ENCODE measurements around the gene WRAP73. TPM values are rescaled to one million over a fixed set of nuclear protein-coding genes. Genes with fewer than 3 reads are reported as not detected.

WRAP73 gene
- total RNA-seq, 3 donors from 2014 or later (not counting 1 experiment from before 2014, with no cell fraction given), result 27.8 to 35.4 (median 30.1) TPM

DNA sequence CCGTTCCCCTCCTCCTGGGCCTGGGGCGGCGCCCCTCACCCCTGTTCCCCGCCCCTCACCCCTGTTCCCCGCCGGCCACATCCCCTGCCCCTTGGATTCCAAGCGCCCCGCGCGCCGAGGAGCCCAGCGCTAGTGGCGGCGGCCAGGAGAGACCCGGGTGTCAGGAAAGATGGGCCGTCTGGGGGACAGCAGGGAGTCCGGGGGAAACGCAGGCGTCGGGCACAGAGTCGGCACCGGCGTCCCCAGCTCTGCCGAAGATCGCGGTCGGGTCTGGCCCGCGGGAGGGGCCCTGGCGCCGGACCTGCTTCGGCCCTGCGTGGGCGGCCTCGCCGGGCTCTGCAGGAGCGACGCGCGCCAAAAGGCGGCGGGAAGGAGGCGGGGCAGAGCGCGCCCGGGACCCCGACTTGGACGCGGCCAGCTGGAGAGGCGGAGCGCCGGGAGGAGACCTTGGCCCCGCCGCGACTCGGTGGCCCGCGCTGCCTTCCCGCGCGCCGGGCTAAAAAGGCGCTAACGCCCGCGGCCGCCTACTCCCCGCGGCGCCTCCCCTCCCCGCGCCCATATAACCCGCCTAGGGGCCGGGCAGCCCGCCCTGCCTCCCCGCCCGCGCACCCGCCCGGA is 2.1 kb upstream of the WRAP73 start, which contains the start of gene TP73:
TSS of gene TP73 (plus strand) at position 587 of the 618 bp plus-strand sequence. CDS start 29,850 bp downstream, outside the sequence.
- Mint-ChIP-seq H3K4me1 (peaks cover 28 to 34% of the 10 kb centered on the region in 2 donors), H3K4me3 (peak within 1 kb of the TSS; percentile 61), H3K36me3 (no peaks in the 10 kb centered on the region), H3K27me3 (ENCODE audit: low read depth in 2 of 2) (peaks cover 33 to 46% of the 10 kb centered on the region in 2 donors), H3K9me3 (no peaks in the 10 kb centered on the region), H3K27ac (no peak within 1 kb of the TSS)
- peaks cover 33% of the 10 kb centered on the region for H3K4me1 ChIP-seq (ENCODE audit: control insufficient read depth, insufficient read depth, low read length)
- no peaks in the 10 kb centered on the region for H3K9me3 ChIP-seq (ENCODE audit: control insufficient read depth, insufficient read depth, low read length)
- intact Hi-C loops (cut with micrococcal nuclease), result no loop called here
- TF ChIP-seq, protein P1, sequence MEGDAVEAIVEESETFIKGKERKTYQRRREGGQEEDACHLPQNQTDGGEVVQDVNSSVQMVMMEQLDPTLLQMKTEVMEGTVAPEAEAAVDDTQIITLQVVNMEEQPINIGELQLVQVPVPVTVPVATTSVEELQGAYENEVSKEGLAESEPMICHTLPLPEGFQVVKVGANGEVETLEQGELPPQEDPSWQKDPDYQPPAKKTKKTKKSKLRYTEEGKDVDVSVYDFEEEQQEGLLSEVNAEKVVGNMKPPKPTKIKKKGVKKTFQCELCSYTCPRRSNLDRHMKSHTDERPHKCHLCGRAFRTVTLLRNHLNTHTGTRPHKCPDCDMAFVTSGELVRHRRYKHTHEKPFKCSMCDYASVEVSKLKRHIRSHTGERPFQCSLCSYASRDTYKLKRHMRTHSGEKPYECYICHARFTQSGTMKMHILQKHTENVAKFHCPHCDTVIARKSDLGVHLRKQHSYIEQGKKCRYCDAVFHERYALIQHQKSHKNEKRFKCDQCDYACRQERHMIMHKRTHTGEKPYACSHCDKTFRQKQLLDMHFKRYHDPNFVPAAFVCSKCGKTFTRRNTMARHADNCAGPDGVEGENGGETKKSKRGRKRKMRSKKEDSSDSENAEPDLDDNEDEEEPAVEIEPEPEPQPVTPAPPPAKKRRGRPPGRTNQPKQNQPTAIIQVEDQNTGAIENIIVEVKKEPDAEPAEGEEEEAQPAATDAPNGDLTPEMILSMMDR (IDR thresholded peaks at IDR 0.05), result no peak
- H3K27me3 ChIP-seq (ENCODE audit: control insufficient read depth, insufficient read depth, low read length), result peaks cover 26% of the 10 kb centered on the region
- peaks cover 5% of the 10 kb centered on the region for H3K36me3 ChIP-seq (ENCODE audit: control insufficient read depth, insufficient read depth, low read length)
- DNase-seq, result peak in 1 of 2 donors; percentile 22
- WGBS (ENCODE audit: insufficient coverage), result under 1% methylated on average over 80 of the region's 80 CpGs
- no peak for ATAC-seq
- peak within 1 kb of the TSS; percentile 7 for H3K4me3 ChIP-seq (ENCODE audit: low read length)
- H3K27ac ChIP-seq (ENCODE audit: low read length), result no peak within 1 kb of the TSS

DNA sequence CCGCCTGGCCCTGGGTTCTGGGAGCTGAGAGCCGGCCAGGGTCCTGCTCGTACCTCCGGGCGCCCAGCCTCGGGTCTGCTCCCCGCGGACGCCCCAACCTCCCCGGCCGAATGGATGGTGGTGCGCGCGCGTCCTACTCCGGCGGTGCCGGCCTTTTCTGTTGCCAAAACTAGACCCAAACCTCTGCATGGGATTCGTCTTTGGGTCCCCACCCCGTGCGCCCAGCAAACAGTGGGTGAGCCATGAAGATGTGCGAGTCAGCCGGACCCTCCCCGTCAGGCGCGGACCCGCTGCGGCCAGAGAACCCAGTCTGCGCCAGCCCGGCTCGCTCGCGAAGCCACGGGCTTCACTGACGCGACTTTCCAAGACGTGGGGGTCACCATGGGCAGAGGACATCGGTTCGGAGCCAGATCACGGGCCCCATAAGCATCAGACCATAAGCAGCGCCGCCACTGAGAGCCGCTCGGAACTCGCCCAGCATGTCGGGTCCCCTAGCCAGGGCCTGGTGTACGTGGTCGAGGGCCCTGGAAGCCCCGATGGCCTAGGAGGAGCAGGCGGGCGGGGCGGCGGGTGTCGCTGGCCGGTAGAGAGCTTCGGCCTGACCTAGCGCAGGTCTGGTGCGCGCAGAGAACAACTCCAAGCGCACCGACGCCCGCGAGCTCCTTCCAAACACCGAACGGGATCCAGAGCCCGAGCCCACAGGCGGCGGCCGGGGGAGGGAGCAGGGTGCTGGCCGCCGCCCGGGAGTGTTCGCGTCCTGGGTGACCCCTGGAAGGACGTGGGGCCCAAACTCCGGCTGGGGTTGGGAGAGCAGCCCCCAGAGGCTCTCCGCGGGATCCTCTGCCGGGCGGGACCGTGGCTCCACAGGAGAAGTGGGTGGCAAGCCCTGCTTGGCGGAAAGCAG is 1.4 kb upstream of the WRAP73 start:
- intact Hi-C loops (cut with micrococcal nuclease), result no loop called here
- no peak overlapping the region for H3K27ac ChIP-seq (ENCODE audit: low read length)
- Mint-ChIP-seq H3K4me1 (peaks cover 29 to 34% of the 10 kb centered on the region in 2 donors), H3K9me3 (no peaks in the 10 kb centered on the region), H3K4me3 (peak overlapping the region; percentile 61), H3K36me3 (no peaks in the 10 kb centered on the region), H3K27me3 (ENCODE audit: low read depth in 2 of 2) (peaks cover 33 to 43% of the 10 kb centered on the region in 2 donors), H3K27ac (no peak overlapping the region)
- peaks cover 33% of the 10 kb centered on the region for H3K4me1 ChIP-seq (ENCODE audit: control insufficient read depth, insufficient read depth, low read length)
- DNase-seq, result peak in 1 of 2 donors; percentile 28
- TF ChIP-seq, protein P1 (IDR thresholded peaks at IDR 0.05), result no peak
- peaks cover 26% of the 10 kb centered on the region for H3K27me3 ChIP-seq (ENCODE audit: control insufficient read depth, insufficient read depth, low read length)
- H3K36me3 ChIP-seq (ENCODE audit: control insufficient read depth, insufficient read depth, low read length), result peaks cover 8% of the 10 kb centered on the region
- H3K9me3 ChIP-seq (ENCODE audit: control insufficient read depth, insufficient read depth, low read length), result no peaks in the 10 kb centered on the region
- WGBS (ENCODE audit: insufficient coverage), result 10% methylated on average over 83 of the region's 83 CpGs
- H3K4me3 ChIP-seq (ENCODE audit: low read length), result no peak overlapping the region
- ATAC-seq, result no peak

DNA sequence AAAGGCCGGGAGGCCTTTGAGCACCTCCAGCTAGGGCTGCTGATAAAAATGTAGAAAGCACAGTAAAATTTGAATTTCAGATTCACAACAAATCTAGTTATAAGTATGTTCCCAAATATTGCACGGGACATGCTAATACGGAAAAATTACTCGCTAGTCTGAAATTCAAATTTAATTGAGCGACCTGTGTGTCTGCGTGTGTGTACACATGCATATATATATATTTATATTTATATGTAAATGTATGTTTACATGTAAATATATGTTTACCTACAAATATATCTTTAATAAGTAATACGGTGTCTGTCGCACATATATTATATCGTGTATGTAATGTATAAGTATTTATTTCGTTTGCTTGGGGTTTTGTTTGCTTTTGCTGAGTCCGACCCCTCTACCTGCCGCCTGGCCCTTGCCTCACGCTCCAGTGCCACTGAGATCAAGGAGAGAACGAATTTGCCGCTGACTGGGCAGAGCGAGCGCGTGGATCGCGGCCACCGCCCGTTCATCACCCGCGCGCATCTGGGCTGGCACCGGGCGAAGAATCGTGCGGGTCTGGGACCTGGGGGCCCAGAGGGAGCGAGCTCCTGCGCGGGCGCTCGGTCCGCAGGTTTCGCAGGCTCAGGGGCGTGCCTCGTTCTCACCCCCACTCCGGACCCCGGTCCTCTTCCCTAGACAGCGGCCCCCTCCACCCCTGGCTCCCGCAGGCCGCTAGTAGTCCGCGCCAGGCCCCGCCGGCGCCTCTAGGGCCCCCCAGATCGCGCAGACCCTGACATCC is 534 bp upstream of the WRAP73 start:
- intact Hi-C loops (cut with micrococcal nuclease), result no loop called here
- Histone ChIP-seq H3K36me3 (ENCODE audit: control insufficient read depth, insufficient read depth, low read length) (peaks cover 14% of the 10 kb centered on the region), H3K27me3 (ENCODE audit: control insufficient read depth, insufficient read depth, low read length) (peaks cover 26% of the 10 kb centered on the region), H3K27ac (ENCODE audit: low read length) (no peak overlapping the region), H3K4me3 (ENCODE audit: low read length) (peak overlapping the region; percentile 78), H3K4me1 (ENCODE audit: control insufficient read depth, insufficient read depth, low read length) (peaks cover 33% of the 10 kb centered on the region), H3K9me3 (ENCODE audit: control insufficient read depth, insufficient read depth, low read length) (no peaks in the 10 kb centered on the region)
- 9% methylated on average over 43 of the region's 50 CpGs for WGBS (ENCODE audit: insufficient coverage)
- DNase-seq, result peak in 1 of 2 donors; percentile 14
- Mint-ChIP-seq H3K36me3 (no peaks in the 10 kb centered on the region), H3K27ac (peak overlapping the region in 1 of 2 donors; percentile 72), H3K27me3 (ENCODE audit: low read depth in 2 of 2) (peaks cover 28 to 35% of the 10 kb centered on the region in 2 donors), H3K9me3 (no peaks in the 10 kb centered on the region), H3K4me3 (peak overlapping the region; percentile 87), H3K4me1 (peaks cover 29 to 34% of the 10 kb centered on the region in 2 donors)
- TF ChIP-seq, protein P1 (IDR thresholded peaks at IDR 0.05), result no peak
- ATAC-seq, result no peak
